ENCODE data around the gene SSC5D. TPM values are rescaled to one million over a fixed set of nuclear protein-coding genes. Genes with fewer than 3 reads are reported as not detected.

The SSC5D gene
- total RNA-seq, 1 experiment from 2014 or later, result 3.2 TPM

DNA sequence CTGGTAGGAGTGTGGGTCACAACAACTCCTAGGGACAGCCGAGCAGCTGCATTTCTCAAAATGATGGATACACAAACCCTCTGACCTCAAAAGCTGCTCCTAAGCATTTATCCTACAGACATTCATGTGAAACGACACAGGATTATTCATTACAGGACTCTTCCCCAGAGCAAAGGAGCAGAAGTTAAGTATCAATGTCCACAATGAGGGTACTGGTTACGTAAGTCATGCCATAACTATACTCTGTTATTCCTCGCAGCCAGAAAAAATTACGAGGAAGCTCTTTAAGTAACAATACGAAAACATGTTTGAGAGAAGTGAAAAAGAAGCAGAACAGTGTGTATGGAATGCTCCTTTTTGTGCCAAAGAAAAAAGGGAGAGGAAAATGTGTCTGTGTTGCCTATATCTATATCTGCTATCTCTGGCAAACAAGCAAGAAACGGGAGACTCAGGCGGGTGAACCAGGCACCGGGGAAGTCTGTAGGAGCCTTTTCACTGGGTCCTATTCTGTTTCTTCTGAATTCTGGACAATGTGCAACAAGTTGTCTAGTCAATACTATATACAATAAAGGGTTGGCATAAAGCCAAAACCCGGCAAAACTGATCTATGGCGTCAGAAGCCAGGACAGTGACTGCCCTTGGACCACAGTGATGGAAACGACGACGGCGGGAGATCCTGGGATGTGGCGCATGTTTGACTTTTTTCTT lies 28.1 kb upstream of the SSC5D start:
- H3K79me1 ChIP-seq (ENCODE audit: insufficient read depth, low read depth, low read length, poor library complexity, severe bottlenecking), result no peaks in the 10 kb centered on the region
- H4K8ac ChIP-seq (replicated peaks; ENCODE audit: insufficient read length, low read depth, low read length), result no peak overlapping the region
- Mint-ChIP-seq H3K9me3 (peaks cover 0 to 3% of the 10 kb centered on the region in 2 experiments; a peak in 1 of 5 replicates), H3K4me1 (peaks cover 19 to 34% of the 10 kb centered on the region in 2 experiments), H3K36me3 (ENCODE audit: insufficient read depth in 1 of 3, low read depth in 3 of 3) (peaks cover 8 to 14% (median 8%) of the 10 kb centered on the region in 3 experiments; a peak in 6 of 7 replicates), H3K4me3 (peak overlapping the region; percentile 84 to 90), H3K27me3 (ENCODE audit: low read depth) (peaks cover 6% of the 10 kb centered on the region), H3K27ac (peak overlapping the region in 1 of 3 experiments; percentile 34; a peak in 1 of 7 replicates)
- H3K9ac ChIP-seq (ENCODE audit: extremely low read depth, insufficient read length, low read length), result no peak overlapping the region
- H3K56ac ChIP-seq (ENCODE audit: insufficient read length, low read depth, low read length), result no peak overlapping the region
- DNase-seq, result no peak
- no peaks in the 10 kb centered on the region for H4K20me1 ChIP-seq (ENCODE audit: control insufficient read depth, insufficient read depth, insufficient read length)
- H3K9me3 ChIP-seq (ENCODE audit: control insufficient read depth, low read depth, low read length), result no peaks in the 10 kb centered on the region
- peaks cover 5% of the 10 kb centered on the region for H3K23me2 ChIP-seq (ENCODE audit: insufficient read length, low read depth, low read length, poor library complexity, severe bottlenecking)
- no peak overlapping the region for H3K27ac ChIP-seq (ENCODE audit: insufficient read length, low read depth, low read length)
- H3K18ac ChIP-seq (ENCODE audit: insufficient read length, low read depth, low read length), result no peak overlapping the region
- peaks cover 5% of the 10 kb centered on the region; the same call in 1 of the 2 replicates for H3K4me1 ChIP-seq (ENCODE audit: insufficient read depth, low read length)
- H3K4ac ChIP-seq (ENCODE audit: low read depth, low read length), result no peak overlapping the region
- H2BK120ac ChIP-seq (ENCODE audit: low read depth, low read length, poor library complexity, severe bottlenecking), result no peak overlapping the region
- 0 out of 2 replicates have a peak, but pooled peaks cover 4% of the 10 kb centered on the region for H3K79me2 ChIP-seq (ENCODE audit: insufficient read depth, low read length)
- H3T11ph ChIP-seq (ENCODE audit: low read length), result no peak overlapping the region
- no peak overlapping the region for H3K14ac ChIP-seq (ENCODE audit: insufficient read depth, low read length)
- H2BK12ac ChIP-seq (ENCODE audit: insufficient read length, low read depth, low read length), result no peak overlapping the region
- no peaks in the 10 kb centered on the region for H3K27me3 ChIP-seq (ENCODE audit: insufficient read depth, low read length)
- WGBS (ENCODE audit: extremely low coverage, insufficient read length, low lambda C conversion rate), result no CpG with 5 or more reads among the region's 16 CpGs
- H4K91ac ChIP-seq (ENCODE audit: insufficient read length, low read depth, low read length), result no peak overlapping the region
- H2BK20ac ChIP-seq (ENCODE audit: low read depth, low read length, poor library complexity, severe bottlenecking), result no peak overlapping the region
- TF ChIP-seq, protein P1, sequence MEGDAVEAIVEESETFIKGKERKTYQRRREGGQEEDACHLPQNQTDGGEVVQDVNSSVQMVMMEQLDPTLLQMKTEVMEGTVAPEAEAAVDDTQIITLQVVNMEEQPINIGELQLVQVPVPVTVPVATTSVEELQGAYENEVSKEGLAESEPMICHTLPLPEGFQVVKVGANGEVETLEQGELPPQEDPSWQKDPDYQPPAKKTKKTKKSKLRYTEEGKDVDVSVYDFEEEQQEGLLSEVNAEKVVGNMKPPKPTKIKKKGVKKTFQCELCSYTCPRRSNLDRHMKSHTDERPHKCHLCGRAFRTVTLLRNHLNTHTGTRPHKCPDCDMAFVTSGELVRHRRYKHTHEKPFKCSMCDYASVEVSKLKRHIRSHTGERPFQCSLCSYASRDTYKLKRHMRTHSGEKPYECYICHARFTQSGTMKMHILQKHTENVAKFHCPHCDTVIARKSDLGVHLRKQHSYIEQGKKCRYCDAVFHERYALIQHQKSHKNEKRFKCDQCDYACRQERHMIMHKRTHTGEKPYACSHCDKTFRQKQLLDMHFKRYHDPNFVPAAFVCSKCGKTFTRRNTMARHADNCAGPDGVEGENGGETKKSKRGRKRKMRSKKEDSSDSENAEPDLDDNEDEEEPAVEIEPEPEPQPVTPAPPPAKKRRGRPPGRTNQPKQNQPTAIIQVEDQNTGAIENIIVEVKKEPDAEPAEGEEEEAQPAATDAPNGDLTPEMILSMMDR (conservative IDR thresholded peaks at IDR 0.05), result no peak
- H3K4me2 ChIP-seq (ENCODE audit: insufficient read depth, insufficient read length, low read length), result peak overlapping the region; percentile 43
- no peak overlapping the region for H3K23ac ChIP-seq (ENCODE audit: insufficient read length, low read depth, low read length)
- H2BK15ac ChIP-seq (ENCODE audit: low read depth, low read length), result no peak overlapping the region
- H2AK5ac ChIP-seq (ENCODE audit: insufficient read length, low read length), result no peak overlapping the region
- H2BK5ac ChIP-seq (ENCODE audit: insufficient read length, low read length), result no peak overlapping the region
- H2AFZ ChIP-seq (ENCODE audit: low read length), result no peak overlapping the region
- no peak overlapping the region for H4K5ac ChIP-seq (ENCODE audit: insufficient read length, low read depth, low read length)

Measured in H9 (cell line).